ENCODE results near the gene C14orf119.

DNA sequence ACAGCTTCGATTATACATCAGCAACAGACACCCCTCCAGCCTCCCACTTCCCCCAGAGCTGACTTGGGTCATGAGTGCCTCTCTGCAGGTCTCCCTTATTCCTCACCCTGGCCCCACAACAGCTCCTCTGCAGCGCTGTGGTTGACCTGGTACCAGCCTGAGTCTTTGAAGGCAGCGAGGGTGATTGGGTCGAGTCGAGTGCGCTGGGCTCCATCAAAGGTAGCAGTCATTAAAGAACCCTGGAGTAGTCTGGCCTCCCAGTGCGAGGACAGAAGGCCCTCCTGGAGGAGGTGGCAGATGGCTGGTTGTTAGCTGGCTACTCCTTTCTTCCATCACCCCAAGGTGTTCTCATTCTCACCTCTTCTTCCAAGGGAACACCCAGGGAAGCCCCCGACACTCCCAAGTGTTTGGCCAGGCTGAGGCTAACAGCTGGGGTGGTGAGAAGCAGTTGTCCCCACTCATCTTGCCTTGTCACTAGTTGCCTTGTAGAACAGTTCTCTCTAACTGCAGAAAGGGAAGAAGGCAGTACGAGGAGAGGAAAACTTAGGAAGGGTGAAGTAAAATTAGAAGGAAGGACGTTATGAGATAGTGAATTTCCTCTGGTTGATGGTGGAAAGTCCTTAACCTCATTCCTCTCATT lies 6.8 kb downstream of the C14orf119 start:
- TF ChIP-seq, protein P1, sequence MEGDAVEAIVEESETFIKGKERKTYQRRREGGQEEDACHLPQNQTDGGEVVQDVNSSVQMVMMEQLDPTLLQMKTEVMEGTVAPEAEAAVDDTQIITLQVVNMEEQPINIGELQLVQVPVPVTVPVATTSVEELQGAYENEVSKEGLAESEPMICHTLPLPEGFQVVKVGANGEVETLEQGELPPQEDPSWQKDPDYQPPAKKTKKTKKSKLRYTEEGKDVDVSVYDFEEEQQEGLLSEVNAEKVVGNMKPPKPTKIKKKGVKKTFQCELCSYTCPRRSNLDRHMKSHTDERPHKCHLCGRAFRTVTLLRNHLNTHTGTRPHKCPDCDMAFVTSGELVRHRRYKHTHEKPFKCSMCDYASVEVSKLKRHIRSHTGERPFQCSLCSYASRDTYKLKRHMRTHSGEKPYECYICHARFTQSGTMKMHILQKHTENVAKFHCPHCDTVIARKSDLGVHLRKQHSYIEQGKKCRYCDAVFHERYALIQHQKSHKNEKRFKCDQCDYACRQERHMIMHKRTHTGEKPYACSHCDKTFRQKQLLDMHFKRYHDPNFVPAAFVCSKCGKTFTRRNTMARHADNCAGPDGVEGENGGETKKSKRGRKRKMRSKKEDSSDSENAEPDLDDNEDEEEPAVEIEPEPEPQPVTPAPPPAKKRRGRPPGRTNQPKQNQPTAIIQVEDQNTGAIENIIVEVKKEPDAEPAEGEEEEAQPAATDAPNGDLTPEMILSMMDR (IDR thresholded peaks at IDR 0.05) = no peak
- TF ChIP-seq POLR2AphosphoS5 (IDR thresholded peaks at IDR 0.05) = no peak
- TF ChIP-seq EP300 (IDR thresholded peaks at IDR 0.05) = no peak
- TF ChIP-seq POLR2A (IDR thresholded peaks at IDR 0.05) = no peak

All from stomach (tissue), 4 donors.